CD14-positive monocyte (primary cell): Measurements from ENCODE around the gene SPAG17. TPM values are rescaled to one million over a fixed set of nuclear protein-coding genes. Genes with fewer than 3 reads are reported as not detected.

Source experiments
- DNase-seq, 3 donors: peaks; one replicate each; pipeline ENCODE4 v3.0.0-alpha.2; 2011 to 2022
- H2AFZ ChIP-seq: 2 replicates; pipeline ENCODE4 v1.6.0; 2012; ENCODE audit warnings: mild to moderate bottlenecking, low read depth, low read length, inconsistent platforms; ENCODE audit not compliant: insufficient read depth, poor library complexity, severe bottlenecking
- H3K27ac ChIP-seq, 2 donors: 1 replicate in 1 of 2; 2 replicates in 1 of 2; pipeline ENCODE4 v1.5.1; 2012 to 2013; ENCODE audit warnings: low read length in 2 of 2, control low read depth in 1 of 2, inconsistent platforms in 1 of 2, low read depth in 1 of 2, mild to moderate bottlenecking in 1 of 2
- H3K27me3 ChIP-seq, 2 donors: one replicate each; pipeline versions ENCODE4 v1.6.0 to v1.6.1; 2011 to 2013; ENCODE audit warnings: low read length in 2 of 2; ENCODE audit not compliant: control insufficient read depth in 2 of 2, insufficient read depth in 2 of 2
- H3K36me3 ChIP-seq, 2 donors: replicated peaks in 1 of 2; 1 replicate in 1 of 2; 2 replicates in 1 of 2; pipeline versions ENCODE4 v1.5.1 to v1.6.1; 2012 to 2013; ENCODE audit warnings: low read length in 2 of 2, control low read depth in 1 of 2, inconsistent platforms in 1 of 2, mild to moderate bottlenecking in 1 of 2; ENCODE audit not compliant: insufficient read depth in 2 of 2, control insufficient read depth in 1 of 2
- H3K4me1 ChIP-seq, 2 donors: 1 replicate in 1 of 2; 2 replicates in 1 of 2; pipeline versions ENCODE4 v1.5.1 to v1.6.1; 2012 to 2013; ENCODE audit warnings: low read length in 2 of 2, control low read depth in 1 of 2, inconsistent platforms in 1 of 2, mild to moderate bottlenecking in 1 of 2, moderate library complexity in 1 of 2; ENCODE audit not compliant: insufficient read depth in 2 of 2, control insufficient read depth in 1 of 2
- H3K4me2 ChIP-seq: replicated peaks from 2 replicates; pipeline ENCODE3; 2012; ENCODE audit warnings: low read length, moderate library complexity, mild to moderate bottlenecking; ENCODE audit not compliant: poor library complexity, severe bottlenecking; ENCODE audit errors: extremely low read depth
- H3K4me3 ChIP-seq, 3 experiments: fragments of 200-600 bp in 1 of 3; sonication (generic) in 1 of 3; replicated peaks in 1 of 3; 1 replicate in 2 of 3; 2 replicates in 1 of 3; pipeline ENCODE4 v1.5.1; 2011 to 2013; ENCODE audit warnings: low read length in 3 of 3, mild to moderate bottlenecking in 3 of 3, control low read depth in 2 of 3, low read depth in 2 of 3, inconsistent platforms in 1 of 3, moderate library complexity in 1 of 3
- H3K79me2 ChIP-seq: 2 replicates; pipeline ENCODE4 v1.6.0; 2012; ENCODE audit warnings: mild to moderate bottlenecking, control low read depth, inconsistent platforms, low read length, moderate library complexity; ENCODE audit not compliant: insufficient read depth
- H3K9ac ChIP-seq: 2 replicates; pipeline ENCODE4 v1.6.0; 2017; ENCODE audit warnings: low read length, mild to moderate bottlenecking; ENCODE audit not compliant: insufficient read depth, poor library complexity, severe bottlenecking
- H3K9me3 ChIP-seq, 2 donors: replicated peaks in 1 of 2; 1 replicate in 1 of 2; 2 replicates in 1 of 2; pipeline versions ENCODE4 v1.5.1 to v1.6.1; 2012 to 2013; ENCODE audit warnings: low read length in 2 of 2, control low read depth in 1 of 2; ENCODE audit not compliant: control insufficient read depth in 1 of 2, insufficient read depth in 1 of 2
- H4K20me1 ChIP-seq: 2 replicates; pipeline ENCODE4 v1.6.0; 2012; ENCODE audit warnings: mild to moderate bottlenecking, low read length, control low read depth, moderate library complexity; ENCODE audit not compliant: insufficient read depth
- H3K27ac Mint-ChIP-seq, 7 donors: one replicate each; pipeline ENCODE4 v1.8.0; 2020; ENCODE audit warnings: mild to moderate bottlenecking in 7 of 7, mixed read lengths in 7 of 7, moderate library complexity in 6 of 7, inconsistent platforms in 2 of 7
- H3K27me3 Mint-ChIP-seq, 3 donors: one replicate each; pipeline ENCODE4 v1.8.0; 2021 to 2022; ENCODE audit warnings: low read depth in 3 of 3, mild to moderate bottlenecking in 3 of 3, mixed read lengths in 3 of 3, moderate library complexity in 3 of 3, inconsistent platforms in 1 of 3
- H3K36me3 Mint-ChIP-seq, 2 donors: one replicate each; pipeline ENCODE4 v1.8.0; 2020; ENCODE audit warnings: mixed read lengths in 2 of 2, inconsistent platforms in 1 of 2, mild to moderate bottlenecking in 1 of 2
- H3K4me1 Mint-ChIP-seq: one replicate; pipeline ENCODE4 v1.8.0; 2020; ENCODE audit warnings: mild to moderate bottlenecking, mixed read lengths
- H3K4me3 Mint-ChIP-seq, 2 donors: one replicate each; pipeline ENCODE4 v1.8.0; 2020; ENCODE audit warnings: mild to moderate bottlenecking in 2 of 2, mixed read lengths in 2 of 2, moderate library complexity in 1 of 2
- H3K9me3 Mint-ChIP-seq, 7 donors: one replicate each; pipeline ENCODE4 v1.8.0; 2020 to 2022; ENCODE audit warnings: mixed read lengths in 7 of 7, mild to moderate bottlenecking in 6 of 7, moderate library complexity in 6 of 7, inconsistent platforms in 2 of 7
- CTCF ChIP-seq: fragments of 200-600 bp; IDR thresholded peaks from one replicate; pipeline ENCODE4 v1.8.0; 2022; ENCODE audit warnings: antibody characterized with exemption, mild to moderate bottlenecking
- WGBS: methylation state at CpG from one replicate; pipeline ENCODE4 v1.1.5; 2013; ENCODE audit warnings: missing lambda C conversion rate; ENCODE audit not compliant: insufficient coverage; 5-methylcytosine and 5-hydroxymethylcytosine counted together
- intact Hi-C, 2 donors: fragments of 100-400 bp; cut with micrococcal nuclease; formaldehyde crosslinking; loops; one replicate each; pipeline versions ENCODE4 v1.15.0 to v1.15.1; 2023
- polyA plus RNA-seq, 3 donors: library from polyadenylated mRNA; depleted of rRNA in 1 of 3; unstranded in 2 of 3; stranded (reverse) in 1 of 3; fragments of 300-500 nt in 2 of 3; fragments of >200 nt in 1 of 3; fragmentation: Illumina TruSeq in 2 of 3; gene quantifications; 1 replicate in 2 of 3; 2 replicates in 1 of 3; pipeline ENCODE4 v1.2.3, GENCODE V29; 2012 to 2021

The SPAG17 gene
- polyA plus RNA-seq, 3 donors: 0.26 to 0.87 (median 0.68) TPM

DNA sequence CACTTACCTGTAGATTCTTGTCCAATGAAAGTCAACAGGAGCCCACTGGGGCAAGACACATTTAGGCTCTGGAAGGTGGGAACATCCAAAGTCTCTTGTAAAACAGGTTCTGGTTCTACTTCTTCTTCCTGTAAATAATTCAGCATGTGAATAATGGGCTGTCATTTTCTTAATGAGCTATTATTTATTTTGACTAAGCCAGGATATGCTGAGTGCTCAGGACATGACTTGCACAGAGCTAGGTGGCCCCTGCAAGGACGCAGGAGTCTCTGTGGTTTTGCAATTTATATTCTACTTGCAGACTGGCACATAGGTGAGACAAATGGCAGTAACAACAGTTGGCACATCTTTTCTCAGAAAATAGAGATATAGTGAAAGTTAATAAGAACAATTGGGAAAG lies 156.8 kb downstream of the SPAG17 start:
- peak overlapping the region; percentile 20 for H2AFZ ChIP-seq
- H3K27ac ChIP-seq: no peak overlapping the region
- Mint-ChIP-seq H3K27me3 (peaks cover 2 to 3% (median 3%) of the 10 kb centered on the region in 3 donors), H3K9me3 (peaks cover 1 to 8% (median 6%) of the 10 kb centered on the region in 7 donors), H3K4me3 (no peak overlapping the region), H3K36me3 (peaks cover 0 to 2% of the 10 kb centered on the region in 2 donors), H3K27ac (no peak overlapping the region), H3K4me1 (peaks cover 25% of the 10 kb centered on the region)
- H3K9me3 ChIP-seq: no peaks in the 10 kb centered on the region
- no peak overlapping the region for H3K4me2 ChIP-seq
- no peaks in the 10 kb centered on the region for H3K27me3 ChIP-seq
- H4K20me1 ChIP-seq: no peaks in the 10 kb centered on the region
- 25% methylated on average over 1 of the region's 1 CpG for WGBS
- H3K79me2 ChIP-seq: no peaks in the 10 kb centered on the region
- peaks cover 6 to 14% of the 10 kb centered on the region in 2 donors for H3K4me1 ChIP-seq
- no peak overlapping the region for H3K4me3 ChIP-seq
- intact Hi-C loops: loop anchor here in 1 of 2 donors (10.0 kb wide), 1 partner anchor 127 kb away; no protein-coding TSS in a partner anchor
- no peak for TF ChIP-seq CTCF
- no peaks in the 10 kb centered on the region for H3K36me3 ChIP-seq
- H3K9ac ChIP-seq: no peak overlapping the region
- no peak for DNase-seq

GRCh38 chr1:118023199-118023598 lies 161.8 kb downstream of the SPAG17 start:
- peaks cover 0 to 3% (median 0%) of the 10 kb centered on the region in 7 donors for H3K9me3 Mint-ChIP-seq
- no peak overlapping the region for H3K9ac ChIP-seq
- no peak overlapping the region for H3K27ac ChIP-seq
- no peak overlapping the region for H3K4me3 ChIP-seq
- H3K79me2 ChIP-seq: no peaks in the 10 kb centered on the region
- peaks cover 2 to 6% (median 3%) of the 10 kb centered on the region in 3 donors for H3K27me3 Mint-ChIP-seq
- intact Hi-C loops: loop anchor here in 1 of 2 donors (10.0 kb wide), 1 partner anchor 132 kb away; no protein-coding TSS in a partner anchor
- H3K4me1 Mint-ChIP-seq: peaks cover 27% of the 10 kb centered on the region
- no peak for TF ChIP-seq CTCF
- no peak for DNase-seq
- H3K36me3 ChIP-seq: no peaks in the 10 kb centered on the region
- no peaks in the 10 kb centered on the region for H3K27me3 ChIP-seq
- H2AFZ ChIP-seq: no peak overlapping the region
- no peaks in the 10 kb centered on the region for H4K20me1 ChIP-seq
- H3K4me2 ChIP-seq: no peak overlapping the region
- H3K36me3 Mint-ChIP-seq: peaks cover 0 to 2% of the 10 kb centered on the region in 2 donors
- H3K27ac Mint-ChIP-seq: no peak overlapping the region
- H3K4me3 Mint-ChIP-seq: no peak overlapping the region
- WGBS: no CpG with 5 or more reads among the region's 3 CpGs
- H3K9me3 ChIP-seq: no peaks in the 10 kb centered on the region
- peaks cover 6 to 14% of the 10 kb centered on the region in 2 donors for H3K4me1 ChIP-seq
